Vagina (tissue), 2 donors: ENCODE measurements around the gene VPS41.

Source experiments
- POLR2A ChIP-seq, 2 donors: fragments of 450-650 bp; IDR thresholded peaks; one replicate each; pipeline ENCODE4 v1.6.1; 2017; ENCODE audit warnings: antibody characterized with exemption in 2 of 2, mild to moderate bottlenecking in 2 of 2, moderate library complexity in 2 of 2
- POLR2AphosphoS5 ChIP-seq, 2 donors: sonication (generic); formaldehyde crosslinking; IDR thresholded peaks; one replicate each; pipeline ENCODE4 v1.9.0; 2017; ENCODE audit warnings: antibody characterized with exemption in 2 of 2, mild to moderate bottlenecking in 2 of 2, low read depth in 1 of 2; ENCODE audit not compliant: insufficient read depth in 1 of 2
- TF ChIP-seq, protein P1 (sequence below), 3 experiments: fragments of 450-650 bp in 2 of 3; fragments of 200-600 bp in 1 of 3; sonication (generic) in 1 of 3; IDR thresholded peaks; one replicate each; pipeline ENCODE4 v1.5.1; 2017 to 2019; ENCODE audit warnings: antibody characterized with exemption in 3 of 3, mild to moderate bottlenecking in 2 of 3, moderate library complexity in 2 of 3

DNA sequence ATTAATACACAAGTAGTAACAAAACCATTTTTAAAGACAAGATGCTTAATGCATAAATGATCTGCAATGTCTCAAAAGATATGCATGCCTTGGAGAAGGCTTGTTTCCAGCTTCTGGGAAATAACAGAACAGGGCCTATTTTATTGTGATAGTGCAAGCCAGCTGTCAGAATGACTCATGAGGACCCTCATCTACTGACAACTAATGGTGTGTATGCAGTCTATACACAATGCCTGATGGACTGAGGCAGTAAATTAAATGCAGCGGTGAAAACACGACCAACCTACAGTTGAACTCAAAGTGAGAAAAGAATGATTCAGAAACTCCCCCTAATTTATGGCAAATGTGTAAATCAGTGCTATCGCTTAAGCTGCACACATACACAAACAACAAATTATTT is 46.3 kb downstream of the VPS41 start:
- TF ChIP-seq, protein P1, sequence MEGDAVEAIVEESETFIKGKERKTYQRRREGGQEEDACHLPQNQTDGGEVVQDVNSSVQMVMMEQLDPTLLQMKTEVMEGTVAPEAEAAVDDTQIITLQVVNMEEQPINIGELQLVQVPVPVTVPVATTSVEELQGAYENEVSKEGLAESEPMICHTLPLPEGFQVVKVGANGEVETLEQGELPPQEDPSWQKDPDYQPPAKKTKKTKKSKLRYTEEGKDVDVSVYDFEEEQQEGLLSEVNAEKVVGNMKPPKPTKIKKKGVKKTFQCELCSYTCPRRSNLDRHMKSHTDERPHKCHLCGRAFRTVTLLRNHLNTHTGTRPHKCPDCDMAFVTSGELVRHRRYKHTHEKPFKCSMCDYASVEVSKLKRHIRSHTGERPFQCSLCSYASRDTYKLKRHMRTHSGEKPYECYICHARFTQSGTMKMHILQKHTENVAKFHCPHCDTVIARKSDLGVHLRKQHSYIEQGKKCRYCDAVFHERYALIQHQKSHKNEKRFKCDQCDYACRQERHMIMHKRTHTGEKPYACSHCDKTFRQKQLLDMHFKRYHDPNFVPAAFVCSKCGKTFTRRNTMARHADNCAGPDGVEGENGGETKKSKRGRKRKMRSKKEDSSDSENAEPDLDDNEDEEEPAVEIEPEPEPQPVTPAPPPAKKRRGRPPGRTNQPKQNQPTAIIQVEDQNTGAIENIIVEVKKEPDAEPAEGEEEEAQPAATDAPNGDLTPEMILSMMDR (IDR thresholded peaks at IDR 0.05), result no peak
- TF ChIP-seq POLR2A (IDR thresholded peaks at IDR 0.05) (no peak), POLR2AphosphoS5 (IDR thresholded peaks at IDR 0.05; ENCODE audit: insufficient read depth in 1 of 2, low read depth in 1 of 2) (no peak)
